HG03521 (cell line): Measurements from ENCODE around the gene KRTAP2-3.
"Not testable (repeated sequence)": the region's sequence is repeated elsewhere in the genome, so short reads cannot be mapped to it uniquely, and the experiment has no call there.

Source experiments
- ATAC-seq: cut with Tn5 transposase; IDR thresholded peaks from one replicate; pipeline ENCODE4 v1.9.1; 2021; ENCODE audit warnings: mild to moderate bottlenecking, moderate library complexity; ENCODE audit not compliant: unreplicated experiment

The KRTAP2-3 gene

GRCh38 chr17:41060052-41060604 is at the start of gene KRTAP2-3:
Gene KRTAP2-3 (minus strand): TSS chr17:41060114. CDS start chr17:41060050, 64 bp downstream.
- no peak for ATAC-seq

GRCh38 chr17:41108728-41109386 is 48.9 kb upstream of the KRTAP2-3 start:
- not testable (repeated sequence) for ATAC-seq

GRCh38 chr17:41107941-41108450 is 48.1 kb upstream of the KRTAP2-3 start:
- no peak for ATAC-seq

- not testable (repeated sequence) for ATAC-seq
Measured at GRCh38 chr17:41105347-41105746, 45.4 kb upstream of the KRTAP2-3 start, which contains the start of gene KRTAP4-9. Gene KRTAP4-9 (plus strand): TSS chr17:41105389. CDS start chr17:41105389, 0 bp downstream.

GRCh38 chr17:41104386-41105038 is 44.6 kb upstream of the KRTAP2-3 start:
- ATAC-seq, result not testable (repeated sequence)

- ATAC-seq, result no peak
Measured at GRCh38 chr17:41103896-41104295, 44.0 kb upstream of the KRTAP2-3 start.

GRCh38 chr17:41101586-41102259 is 41.8 kb upstream of the KRTAP2-3 start, which contains the start of gene KRTAP4-16:
Gene KRTAP4-16 (minus strand): TSS chr17:41102209. CDS start chr17:41102209, 0 bp downstream.
- no peak for ATAC-seq

- ATAC-seq, result not testable (repeated sequence)
Measured at GRCh38 chr17:41099682-41100480, 40.0 kb upstream of the KRTAP2-3 start.

- ATAC-seq, result no peak
Measured at GRCh38 chr17:41098481-41098880, 38.6 kb upstream of the KRTAP2-3 start.

GRCh38 chr17:41098042-41098441 is 38.1 kb upstream of the KRTAP2-3 start, which contains the start of gene KRTAP4-8:
Gene KRTAP4-8 (minus strand): TSS chr17:41098142. CDS start chr17:41098084, 58 bp downstream.
- no peak for ATAC-seq

GRCh38 chr17:41096055-41096454 is 36.1 kb upstream of the KRTAP2-3 start:
- ATAC-seq, result no peak

GRCh38 chr17:41088760-41089352 is 28.9 kb upstream of the KRTAP2-3 start:
- ATAC-seq, result not testable (repeated sequence)

GRCh38 chr17:41084100-41084856 is 24.4 kb upstream of the KRTAP2-3 start, which contains the start of gene KRTAP4-7:
Gene KRTAP4-7 (plus strand): TSS chr17:41084150. CDS start chr17:41084207, 57 bp downstream.
- ATAC-seq, result not testable (repeated sequence)

- ATAC-seq, result not testable (repeated sequence)
Measured at GRCh38 chr17:41083427-41083826, 23.5 kb upstream of the KRTAP2-3 start.

- no peak for ATAC-seq
Measured at GRCh38 chr17:41082626-41083025, 22.7 kb upstream of the KRTAP2-3 start.

GRCh38 chr17:41076788-41077187 is 16.9 kb upstream of the KRTAP2-3 start:
- ATAC-seq, result no peak

- ATAC-seq, result no peak
Measured at GRCh38 chr17:41073676-41074075, 13.8 kb upstream of the KRTAP2-3 start.

GRCh38 chr17:41071606-41072360 is 11.9 kb upstream of the KRTAP2-3 start:
- ATAC-seq, result no peak
